Measurements from ENCODE around the gene CAT.

DNA sequence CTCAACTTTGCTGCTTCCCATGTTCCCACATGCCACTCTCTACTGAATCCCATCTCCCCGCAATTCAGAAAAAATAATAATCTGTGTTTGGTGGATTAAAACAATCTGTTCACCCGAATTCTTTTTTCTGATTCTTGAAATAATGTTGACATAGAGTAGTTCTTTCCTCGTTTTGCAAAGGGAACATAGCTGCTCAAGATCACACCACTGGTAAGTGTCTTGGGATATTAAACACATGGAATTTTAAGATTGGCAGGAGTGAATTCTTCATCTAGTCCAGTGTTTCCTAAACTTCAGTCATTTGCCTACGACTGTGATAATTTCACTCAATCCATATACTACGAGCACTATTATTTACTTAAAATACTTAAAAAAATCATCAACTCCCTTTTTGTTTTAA is 68.9 kb downstream of the CAT start:
- TF ChIP-seq, protein P1, sequence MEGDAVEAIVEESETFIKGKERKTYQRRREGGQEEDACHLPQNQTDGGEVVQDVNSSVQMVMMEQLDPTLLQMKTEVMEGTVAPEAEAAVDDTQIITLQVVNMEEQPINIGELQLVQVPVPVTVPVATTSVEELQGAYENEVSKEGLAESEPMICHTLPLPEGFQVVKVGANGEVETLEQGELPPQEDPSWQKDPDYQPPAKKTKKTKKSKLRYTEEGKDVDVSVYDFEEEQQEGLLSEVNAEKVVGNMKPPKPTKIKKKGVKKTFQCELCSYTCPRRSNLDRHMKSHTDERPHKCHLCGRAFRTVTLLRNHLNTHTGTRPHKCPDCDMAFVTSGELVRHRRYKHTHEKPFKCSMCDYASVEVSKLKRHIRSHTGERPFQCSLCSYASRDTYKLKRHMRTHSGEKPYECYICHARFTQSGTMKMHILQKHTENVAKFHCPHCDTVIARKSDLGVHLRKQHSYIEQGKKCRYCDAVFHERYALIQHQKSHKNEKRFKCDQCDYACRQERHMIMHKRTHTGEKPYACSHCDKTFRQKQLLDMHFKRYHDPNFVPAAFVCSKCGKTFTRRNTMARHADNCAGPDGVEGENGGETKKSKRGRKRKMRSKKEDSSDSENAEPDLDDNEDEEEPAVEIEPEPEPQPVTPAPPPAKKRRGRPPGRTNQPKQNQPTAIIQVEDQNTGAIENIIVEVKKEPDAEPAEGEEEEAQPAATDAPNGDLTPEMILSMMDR (IDR thresholded peaks at IDR 0.05) = no peak
- TF ChIP-seq POLR2A (IDR thresholded peaks at IDR 0.05) = no peak
